Upper lobe of right lung (tissue), 1 donor: ENCODE data around the gene ADSL. TPM values are rescaled to one million over a fixed set of nuclear protein-coding genes. Genes with fewer than 3 reads are reported as not detected.

Experiments used
- ATAC-seq: fragments of 200-7000 bp; cut with Tn5 transposase; one replicate; pipeline ENCODE4 v1.9.1; 2020; ENCODE audit warnings: mild to moderate bottlenecking, moderate library complexity
- DNase-seq: peaks from one replicate; pipeline ENCODE4 v3.0.0-alpha.2; 2020
- H3K27ac ChIP-seq: fragments of 200-600 bp; one replicate; pipeline ENCODE4 v1.8.0; 2022
- H3K27me3 ChIP-seq: fragments of 200-600 bp; one replicate; pipeline ENCODE4 v1.8.0; 2022; ENCODE audit warnings: mild to moderate bottlenecking
- H3K36me3 ChIP-seq: fragments of 200-600 bp; one replicate; pipeline ENCODE4 v1.8.0; 2022
- H3K4me1 ChIP-seq: fragments of 200-600 bp; one replicate; pipeline ENCODE4 v1.8.0; 2022
- H3K4me3 ChIP-seq: fragments of 200-600 bp; one replicate; pipeline ENCODE4 v1.8.0; 2022; ENCODE audit warnings: mild to moderate bottlenecking
- H3K9me3 ChIP-seq: fragments of 200-600 bp; one replicate; pipeline ENCODE4 v1.8.0; 2022
- CTCF ChIP-seq: fragments of 200-600 bp; IDR thresholded peaks from one replicate; pipeline ENCODE4 v1.8.0; 2022; ENCODE audit warnings: antibody characterized with exemption
- intact Hi-C: fragments of 100-400 bp; cut with DNase I; formaldehyde crosslinking; loops from one replicate; pipeline ENCODE4 v1.11.0; 2022
- total RNA-seq: library from RNA; stranded (reverse); fragmentation: NEBNext Ultra II Directional; extraction: Animal tissue kit (Norgen Biotek cat#: 25700); gene quantifications from one replicate; pipeline ENCODE4 v1.2.1, GENCODE V29; 2021
- donor health status: DM: no; HTN: yes; CAD: no; lungs with severe emphysema.

The ADSL gene
- total RNA-seq, 1 donor from 2014 or later, result 38.7 TPM

GRCh38 chr22:40436505-40437431 is 90.5 kb downstream of the ADSL start:
- ATAC-seq (peak; percentile 76), DNase-seq (no peak)
- Histone ChIP-seq H3K4me3 (peak overlapping the region; percentile 13), H3K4me1 (peaks cover 36% of the 10 kb centered on the region), H3K27me3 (no peaks in the 10 kb centered on the region), H3K9me3 (no peaks in the 10 kb centered on the region), H3K27ac (peak overlapping the region; percentile 9), H3K36me3 (peaks cover 22% of the 10 kb centered on the region)
- intact Hi-C loops, result loop anchor here (5.0 kb wide), 1 partner anchor 211 kb away; no protein-coding TSS in a partner anchor
- peak; percentile 74 for TF ChIP-seq CTCF

Other genes starting within 250 kb of the ADSL start
- 46.4 TPM for gene TNRC6B, start 168.6 kb upstream of the ADSL start, total RNA-seq
- 77.6 TPM for gene SGSM3, start 24.1 kb downstream of the ADSL start, total RNA-seq